ENCODE measurements around the gene EIF3B. TPM values are rescaled to one million over a fixed set of nuclear protein-coding genes. Genes with fewer than 3 reads are reported as not detected.
"Not testable (repeated sequence)": the region's sequence is repeated elsewhere in the genome, so short reads cannot be mapped to it uniquely, and the experiment has no call there.

Gene EIF3B
- total and polyA plus RNA-seq, 2 of the 4 experiments (the other 2 are of a cell fraction): 105 to 201 TPM

DNA sequence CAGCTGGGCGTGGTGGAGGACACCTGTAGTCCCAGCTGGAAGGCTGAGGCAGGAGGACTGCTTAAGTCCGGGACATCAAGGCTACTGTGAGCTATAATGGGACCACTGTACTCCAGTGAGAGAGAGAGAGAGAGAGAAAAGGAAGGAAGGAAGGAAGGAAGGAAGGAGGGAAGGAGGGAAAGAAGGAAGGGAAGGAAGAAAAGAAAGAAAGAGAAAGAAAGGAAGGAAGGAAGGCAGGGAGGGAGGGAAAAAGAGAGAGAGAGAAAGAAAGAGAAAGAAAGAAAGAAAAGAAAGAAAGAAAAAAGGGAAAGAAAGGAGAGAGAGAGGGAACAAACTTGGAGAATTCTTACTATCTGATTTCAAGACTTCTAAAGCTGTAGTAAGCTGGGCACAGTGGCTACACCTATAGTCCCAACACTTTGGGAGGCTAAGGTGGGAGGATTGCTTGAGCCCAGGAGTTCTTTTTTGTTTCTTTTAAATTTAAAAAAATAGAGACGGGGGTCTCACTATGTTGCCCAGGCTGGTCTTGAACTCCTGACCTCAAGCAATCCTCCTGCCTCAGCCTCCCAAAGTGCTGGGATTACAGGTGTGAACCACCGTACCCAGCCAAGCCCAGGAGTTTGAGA is 21.9 kb upstream of the EIF3B start:
- POLR2A ChIA-PET (ENCODE audit: unreplicated experiment); H2BK15ac ChIP-seq (ENCODE audit: low read depth, low read length); H4K91ac ChIP-seq (ENCODE audit: insufficient read depth, low read depth, low read length); H3K9ac ChIP-seq (ENCODE audit: low read depth, low read length); BruUV-seq (replicated peaks); H3K14ac ChIP-seq (replicated peaks; ENCODE audit: low read depth, low read length); in situ Hi-C loops (cut with MboI; ENCODE audit: low sequenced_read_pairs); H3K4ac ChIP-seq (ENCODE audit: low read depth, low read length); H3K36me3 ChIP-seq (ENCODE audit: control insufficient read depth, insufficient read depth, low read length); ATAC-seq (ENCODE audit: low read depth); H3K4me1 ChIP-seq (ENCODE audit: control insufficient read depth, insufficient read depth, low read length); H2AK5ac ChIP-seq (ENCODE audit: low read depth, low read length); intact Hi-C loops (cut with micrococcal nuclease); H3K23ac ChIP-seq (ENCODE audit: low read depth, low read length); H3K27ac ChIP-seq (ENCODE audit: insufficient read depth, low read length); H3K9me3 ChIP-seq (ENCODE audit: control insufficient read depth, insufficient read depth, low read length); H2BK20ac ChIP-seq (ENCODE audit: low read depth, low read length); H4K5ac ChIP-seq (ENCODE audit: low read depth, low read length); H3K18ac ChIP-seq (ENCODE audit: low read depth, low read length); H3K4me2 ChIP-seq (ENCODE audit: low read depth, low read length); H2AK9ac ChIP-seq (replicated peaks; ENCODE audit: low read depth, low read length, poor library complexity); DNase-seq; H3K56ac ChIP-seq (ENCODE audit: extremely low read depth, insufficient read depth, low read length); H2BK5ac ChIP-seq (ENCODE audit: low read depth, low read length, poor library complexity, severe bottlenecking); H3K27me3 ChIP-seq (ENCODE audit: control insufficient read depth, insufficient read depth, low read length); H4K8ac ChIP-seq (ENCODE audit: low read depth in 2 of 2, low read length in 2 of 2); H2BK120ac ChIP-seq (ENCODE audit: low read depth, low read length); H2AFZ ChIP-seq (replicated peaks; ENCODE audit: low read length, poor library complexity); H3K9me1 ChIP-seq (ENCODE audit: insufficient read depth, low read length); H3K79me1 ChIP-seq (ENCODE audit: low read depth in 1 of 2, low read length in 2 of 2); H3K4me3 ChIP-seq (ENCODE audit: insufficient read depth, low read depth, low read length); H4K20me1 ChIP-seq (ENCODE audit: insufficient read depth, low read length); dilution Hi-C loops (cut with HindIII; ENCODE audit: low sequenced_read_pairs, unreplicated experiment): not testable (repeated sequence)
- WGBS, 2 experiments (ENCODE audit: extremely low coverage in 2 of 2, insufficient read length in 1 of 2): 100% methylated on average over 1 of the region's 4 CpGs; no CpG with 5 or more reads in 1 of the 2 experiments
- CTCF ChIA-PET: interaction anchor here (1.9 kb wide), 1 partner anchor 15 kb away, joined by 4 read pairs; no protein-coding TSS in a partner anchor
